Neural progenitor cell (in vitro differentiated cells): ENCODE data around the gene AGPAT1. TPM values are rescaled to one million over a fixed set of nuclear protein-coding genes. Genes with fewer than 3 reads are reported as not detected.

Experiments used
- DNase-seq: peaks from one replicate; pipeline ENCODE4 v3.0.0-alpha.2; 2016; ENCODE audit warnings: low spot score
- H2AFZ ChIP-seq: fragments of 200-600 bp; sonication (generic); replicated peaks from 2 replicates; pipeline ENCODE4 v1.6.1; 2016; ENCODE audit warnings: antibody characterized with exemption
- H3F3A ChIP-seq: fragments of 200-600 bp; sonication (generic); 2 replicates; pipeline ENCODE4 v1.6.1; 2016; ENCODE audit warnings: antibody characterized with exemption, low read depth
- H3K27ac ChIP-seq: fragments of 200-600 bp; sonication (generic); 2 replicates; pipeline ENCODE4 v1.5.1; 2016; ENCODE audit warnings: mild to moderate bottlenecking
- H3K27me3 ChIP-seq: fragments of 200-600 bp; sonication (generic); 2 replicates; pipeline ENCODE4 v1.6.1; 2016; ENCODE audit warnings: mild to moderate bottlenecking, moderate library complexity
- H3K36me3 ChIP-seq: fragments of 200-600 bp; sonication (generic); 2 replicates; pipeline ENCODE4 v1.5.1; 2016
- H3K4me1 ChIP-seq: fragments of 200-600 bp; sonication (generic); 2 replicates; pipeline ENCODE4 v1.6.1; 2016; ENCODE audit warnings: mixed run types
- H3K4me2 ChIP-seq: fragments of 200-600 bp; sonication (generic); 2 replicates; pipeline ENCODE4 v1.6.1; 2016
- H3K4me3 ChIP-seq: fragments of 200-600 bp; sonication (generic); 2 replicates; pipeline ENCODE4 v1.5.1; 2016
- H3K79me2 ChIP-seq: fragments of 200-600 bp; sonication (generic); 2 replicates; pipeline ENCODE4 v1.6.1; 2016; ENCODE audit warnings: low read depth
- H3K9ac ChIP-seq: fragments of 200-600 bp; sonication (generic); 2 replicates; pipeline ENCODE4 v1.6.1; 2016
- H3K9me3 ChIP-seq: fragments of 200-600 bp; sonication (generic); 2 replicates; pipeline ENCODE4 v1.5.1; 2016; ENCODE audit warnings: low read depth
- H4K20me1 ChIP-seq: fragments of 200-600 bp; sonication (generic); 2 replicates; pipeline ENCODE4 v1.6.1; 2016; ENCODE audit warnings: low read depth
- H3K27ac Mint-ChIP-seq: 3 replicates; pipeline ENCODE4 v1.8.0; 2021; ENCODE audit warnings: mixed read lengths
- H3K27me3 Mint-ChIP-seq: 2 replicates; pipeline ENCODE4 v1.8.0; 2022; ENCODE audit warnings: low read depth, mild to moderate bottlenecking, inconsistent platforms, moderate library complexity, mixed read lengths; ENCODE audit not compliant: insufficient read depth
- H3K36me3 Mint-ChIP-seq: 3 replicates; pipeline ENCODE4 v1.8.0; 2021; ENCODE audit warnings: mixed read lengths
- H3K4me1 Mint-ChIP-seq: 3 replicates; pipeline ENCODE4 v1.8.0; 2021; ENCODE audit warnings: mixed read lengths
- H3K4me3 Mint-ChIP-seq: 3 replicates; pipeline ENCODE4 v1.8.0; 2021; ENCODE audit warnings: mild to moderate bottlenecking, moderate library complexity, mixed read lengths
- H3K9me3 Mint-ChIP-seq: 3 replicates; pipeline ENCODE4 v1.8.0; 2020; ENCODE audit warnings: mixed read lengths
- EZH2 ChIP-seq: fragments of 200-600 bp; sonication (generic); IDR thresholded peaks from 2 replicates; pipeline ENCODE4 v1.6.1; 2017; ENCODE audit warnings: antibody characterized with exemption, mild to moderate bottlenecking, moderate library complexity
- EZH2phosphoT487 ChIP-seq: fragments of 200-600 bp; sonication (generic); IDR thresholded peaks from 2 replicates; pipeline ENCODE4 v1.6.1; 2017; ENCODE audit warnings: antibody characterized with exemption
- total RNA-seq: library from RNA; depleted of rRNA; stranded (reverse); fragments of >200 nt; gene quantifications from 2 replicates; pipeline ENCODE4 v1.2.3, GENCODE V29; 2015; ENCODE audit warnings: low replicate concordance
- TF ChIP-seq, protein P1 (sequence below): fragments of 200-600 bp; sonication (generic); IDR thresholded peaks from 2 replicates; pipeline ENCODE4 v1.5.1; 2017; ENCODE audit warnings: antibody characterized with exemption, mild to moderate bottlenecking

Gene AGPAT1
- total RNA-seq, 1 donor from 2014 or later, result 46.9 TPM

DNA sequence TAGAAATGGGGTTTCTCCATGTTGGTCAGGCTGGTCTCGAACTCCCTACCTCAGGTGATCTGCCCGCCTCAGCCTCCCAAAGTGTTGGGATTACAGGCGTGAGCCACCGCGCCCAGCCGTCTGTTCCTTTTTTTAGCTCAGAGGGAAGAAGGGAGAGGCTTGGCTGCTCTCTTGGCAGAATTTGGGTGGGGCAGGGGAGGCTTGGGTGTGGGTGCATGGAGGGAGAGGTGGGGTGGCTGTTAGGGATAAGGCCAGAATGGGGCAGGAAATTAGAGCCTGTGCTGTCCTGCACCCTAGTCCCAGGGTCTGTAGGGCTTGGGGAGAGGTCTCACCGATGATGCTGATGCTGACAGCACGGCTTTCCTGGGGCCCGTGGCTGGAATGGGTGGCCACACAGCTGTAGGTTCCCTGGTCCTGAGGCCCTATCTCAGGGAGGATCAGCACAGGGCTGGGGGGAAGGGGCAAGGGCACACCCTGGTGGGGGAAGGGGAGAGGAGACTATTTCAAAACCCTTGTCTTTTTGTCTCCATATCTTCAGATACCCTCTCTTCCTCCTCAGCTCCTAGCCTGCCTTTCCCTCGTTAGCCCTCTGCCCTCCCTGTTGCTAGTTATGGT lies 6.1 kb upstream of the AGPAT1 start:
- Histone ChIP-seq H3K9ac (no peak overlapping the region), H3K79me2 (peaks cover 18% of the 10 kb centered on the region), H3K27ac (no peak overlapping the region), H3K9me3 (no peaks in the 10 kb centered on the region), H3F3A (peaks cover 31% of the 10 kb centered on the region), H3K36me3 (no peaks in the 10 kb centered on the region), H3K4me2 (no peak overlapping the region), H4K20me1 (peaks cover 8% of the 10 kb centered on the region), H3K4me3 (no peak overlapping the region), H2AFZ (no peak overlapping the region), H3K27me3 (no peaks in the 10 kb centered on the region), H3K4me1 (peaks cover 9% of the 10 kb centered on the region)
- peaks cover 14% of the 10 kb centered on the region for H3K27me3 Mint-ChIP-seq
- DNase-seq, result no peak
- no peaks in the 10 kb centered on the region for H3K9me3 Mint-ChIP-seq
- no peak overlapping the region for H3K4me3 Mint-ChIP-seq
- peaks cover 33% of the 10 kb centered on the region for H3K4me1 Mint-ChIP-seq
- no peak for TF ChIP-seq EZH2phosphoT487
- TF ChIP-seq, protein P1, sequence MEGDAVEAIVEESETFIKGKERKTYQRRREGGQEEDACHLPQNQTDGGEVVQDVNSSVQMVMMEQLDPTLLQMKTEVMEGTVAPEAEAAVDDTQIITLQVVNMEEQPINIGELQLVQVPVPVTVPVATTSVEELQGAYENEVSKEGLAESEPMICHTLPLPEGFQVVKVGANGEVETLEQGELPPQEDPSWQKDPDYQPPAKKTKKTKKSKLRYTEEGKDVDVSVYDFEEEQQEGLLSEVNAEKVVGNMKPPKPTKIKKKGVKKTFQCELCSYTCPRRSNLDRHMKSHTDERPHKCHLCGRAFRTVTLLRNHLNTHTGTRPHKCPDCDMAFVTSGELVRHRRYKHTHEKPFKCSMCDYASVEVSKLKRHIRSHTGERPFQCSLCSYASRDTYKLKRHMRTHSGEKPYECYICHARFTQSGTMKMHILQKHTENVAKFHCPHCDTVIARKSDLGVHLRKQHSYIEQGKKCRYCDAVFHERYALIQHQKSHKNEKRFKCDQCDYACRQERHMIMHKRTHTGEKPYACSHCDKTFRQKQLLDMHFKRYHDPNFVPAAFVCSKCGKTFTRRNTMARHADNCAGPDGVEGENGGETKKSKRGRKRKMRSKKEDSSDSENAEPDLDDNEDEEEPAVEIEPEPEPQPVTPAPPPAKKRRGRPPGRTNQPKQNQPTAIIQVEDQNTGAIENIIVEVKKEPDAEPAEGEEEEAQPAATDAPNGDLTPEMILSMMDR, result no peak
- TF ChIP-seq EZH2, result no peak
- H3K36me3 Mint-ChIP-seq, result peaks cover 21% of the 10 kb centered on the region
- no peak overlapping the region for H3K27ac Mint-ChIP-seq

DNA sequence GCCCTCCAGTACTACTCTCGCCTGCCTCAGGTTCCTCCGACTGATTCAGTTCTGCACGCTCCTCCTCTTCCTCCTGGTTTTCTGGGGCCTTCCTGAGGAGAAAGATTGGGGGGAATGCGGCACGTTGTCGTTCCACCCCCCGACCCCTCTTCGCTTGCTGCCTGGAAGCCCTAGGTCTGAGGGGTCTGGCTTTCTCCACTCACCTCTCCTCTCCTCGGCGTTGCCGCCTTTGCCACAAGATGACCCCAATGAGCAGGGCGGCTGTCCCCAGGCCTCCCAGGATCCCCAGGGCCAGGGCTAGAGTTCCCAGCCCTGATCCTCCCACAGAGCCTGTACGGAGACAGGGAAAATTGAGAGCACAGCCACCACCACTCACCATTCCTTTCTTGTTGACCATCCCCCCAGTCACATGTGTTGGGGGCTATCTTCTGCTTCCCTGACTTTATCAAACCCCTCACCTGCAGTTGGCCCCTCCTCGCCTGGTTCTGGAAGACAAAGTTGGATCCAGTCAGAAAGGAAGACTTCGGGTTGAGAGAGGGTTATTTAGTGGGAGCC lies 5.3 kb upstream of the AGPAT1 start:
- H3K4me2 ChIP-seq, result no peak overlapping the region
- H2AFZ ChIP-seq, result no peak overlapping the region
- H3K36me3 Mint-ChIP-seq, result peaks cover 16% of the 10 kb centered on the region
- no peaks in the 10 kb centered on the region for H3K27me3 ChIP-seq
- peaks cover 31% of the 10 kb centered on the region for H3F3A ChIP-seq
- no peak overlapping the region for H3K27ac Mint-ChIP-seq
- peaks cover 12% of the 10 kb centered on the region for H3K27me3 Mint-ChIP-seq
- peak overlapping the region; percentile 75 for H3K4me3 Mint-ChIP-seq
- H3K9me3 Mint-ChIP-seq, result no peaks in the 10 kb centered on the region
- H4K20me1 ChIP-seq, result peaks cover 5% of the 10 kb centered on the region
- no peak overlapping the region for H3K9ac ChIP-seq
- H3K4me1 ChIP-seq, result peaks cover 13% of the 10 kb centered on the region
- peaks cover 22% of the 10 kb centered on the region for H3K79me2 ChIP-seq
- no peak for DNase-seq
- TF ChIP-seq EZH2phosphoT487 (no peak), EZH2 (no peak)
- TF ChIP-seq, protein P1, result no peak
- H3K4me3 ChIP-seq, result no peak overlapping the region
- no peaks in the 10 kb centered on the region for H3K9me3 ChIP-seq
- H3K27ac ChIP-seq, result no peak overlapping the region
- H3K36me3 ChIP-seq, result no peaks in the 10 kb centered on the region
- H3K4me1 Mint-ChIP-seq, result peaks cover 33% of the 10 kb centered on the region

DNA sequence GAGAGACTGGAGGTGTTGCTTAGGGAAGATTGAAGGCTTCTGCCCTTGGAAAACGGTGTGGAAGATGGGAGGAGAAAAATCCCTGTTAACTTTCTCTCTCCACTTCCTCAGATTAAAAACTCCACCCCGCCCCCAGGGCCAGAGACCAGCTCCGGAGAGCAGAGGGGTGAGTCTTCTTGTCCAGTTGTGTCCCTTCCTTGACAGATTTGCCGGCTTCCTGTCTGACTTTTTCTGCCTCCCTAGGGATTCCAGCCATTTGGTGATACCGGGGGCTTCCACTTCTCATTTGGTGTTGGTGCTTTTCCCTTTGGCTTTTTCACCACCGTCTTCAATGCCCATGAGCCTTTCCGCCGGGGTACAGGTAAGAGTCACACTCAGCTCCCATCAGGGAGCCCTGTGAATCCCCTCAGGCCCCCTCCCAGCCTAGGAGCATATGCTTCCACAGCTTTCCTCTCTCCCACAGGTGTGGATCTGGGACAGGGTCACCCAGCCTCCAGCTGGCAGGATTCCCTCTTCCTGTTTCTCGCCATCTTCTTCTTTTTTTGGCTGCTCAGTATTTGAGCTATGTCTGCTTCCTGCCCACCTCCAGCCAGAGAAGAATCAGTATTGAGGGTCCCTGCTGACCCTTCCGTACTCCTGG lies 4.0 kb upstream of the AGPAT1 start:
- no peaks in the 10 kb centered on the region for H3K9me3 Mint-ChIP-seq
- no peak overlapping the region for H3K9ac ChIP-seq
- peak overlapping the region; percentile 99 for H3K4me3 ChIP-seq
- peaks cover 6% of the 10 kb centered on the region for H4K20me1 ChIP-seq
- H3K36me3 Mint-ChIP-seq, result peaks cover 15% of the 10 kb centered on the region
- no peaks in the 10 kb centered on the region for H3K27me3 ChIP-seq
- no peaks in the 10 kb centered on the region for H3K36me3 ChIP-seq
- no peak overlapping the region for H3K27ac ChIP-seq
- peak overlapping the region; percentile 93 for H3K4me2 ChIP-seq
- no peaks in the 10 kb centered on the region for H3K9me3 ChIP-seq
- peaks cover 16% of the 10 kb centered on the region for H3K4me1 ChIP-seq
- peak overlapping the region; percentile 71 for H3K4me3 Mint-ChIP-seq
- TF ChIP-seq EZH2phosphoT487, result no peak
- TF ChIP-seq EZH2, result no peak
- TF ChIP-seq, protein P1, result no peak
- H2AFZ ChIP-seq, result no peak overlapping the region
- H3K79me2 ChIP-seq, result peaks cover 33% of the 10 kb centered on the region
- peak overlapping the region; percentile 13 for H3K27ac Mint-ChIP-seq
- DNase-seq, result no peak
- H3F3A ChIP-seq, result peaks cover 30% of the 10 kb centered on the region
- H3K4me1 Mint-ChIP-seq, result peaks cover 26% of the 10 kb centered on the region
- H3K27me3 Mint-ChIP-seq, result peaks cover 9% of the 10 kb centered on the region
